Ovary (tissue), 3 donors: ENCODE data around the gene BUD23.

Source experiments
- POLR2A ChIP-seq: fragments of 450-650 bp; IDR thresholded peaks from one replicate; pipeline ENCODE4 v1.6.1; 2017; ENCODE audit warnings: antibody characterized with exemption, mild to moderate bottlenecking, moderate library complexity
- TF ChIP-seq, protein P1 (sequence below), 3 donors: fragments of 450-650 bp in 2 of 3; fragments of 200-600 bp in 1 of 3; IDR thresholded peaks; one replicate each; pipeline versions ENCODE4 v1.5.1 to v1.8.0; 2016 to 2022; ENCODE audit warnings: antibody characterized with exemption in 3 of 3, mild to moderate bottlenecking in 1 of 3
- donor health status: DM: no; HTN: no; CAD: no.

DNA sequence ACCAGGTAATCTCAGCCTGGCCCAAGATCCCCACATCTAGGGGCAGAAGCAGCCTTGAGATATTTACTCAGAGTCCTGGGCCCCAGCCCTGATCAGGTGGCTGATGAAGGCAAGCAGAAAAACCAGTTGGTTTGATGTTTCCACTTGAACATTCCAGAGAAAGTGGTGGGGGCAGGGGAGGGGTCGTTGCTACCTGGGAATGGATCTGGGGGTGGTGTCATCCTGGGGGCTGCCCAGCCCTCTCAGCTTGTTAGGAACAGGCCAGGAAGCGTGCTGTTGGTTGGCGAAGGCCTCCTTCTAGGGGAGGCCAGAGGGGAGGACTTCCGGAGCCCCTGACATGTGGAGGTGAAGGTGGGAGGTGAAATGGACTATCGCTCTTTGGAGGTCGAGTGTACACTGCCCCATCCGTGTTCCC lies 58.9 kb downstream of the BUD23 start:
- TF ChIP-seq, protein P1, sequence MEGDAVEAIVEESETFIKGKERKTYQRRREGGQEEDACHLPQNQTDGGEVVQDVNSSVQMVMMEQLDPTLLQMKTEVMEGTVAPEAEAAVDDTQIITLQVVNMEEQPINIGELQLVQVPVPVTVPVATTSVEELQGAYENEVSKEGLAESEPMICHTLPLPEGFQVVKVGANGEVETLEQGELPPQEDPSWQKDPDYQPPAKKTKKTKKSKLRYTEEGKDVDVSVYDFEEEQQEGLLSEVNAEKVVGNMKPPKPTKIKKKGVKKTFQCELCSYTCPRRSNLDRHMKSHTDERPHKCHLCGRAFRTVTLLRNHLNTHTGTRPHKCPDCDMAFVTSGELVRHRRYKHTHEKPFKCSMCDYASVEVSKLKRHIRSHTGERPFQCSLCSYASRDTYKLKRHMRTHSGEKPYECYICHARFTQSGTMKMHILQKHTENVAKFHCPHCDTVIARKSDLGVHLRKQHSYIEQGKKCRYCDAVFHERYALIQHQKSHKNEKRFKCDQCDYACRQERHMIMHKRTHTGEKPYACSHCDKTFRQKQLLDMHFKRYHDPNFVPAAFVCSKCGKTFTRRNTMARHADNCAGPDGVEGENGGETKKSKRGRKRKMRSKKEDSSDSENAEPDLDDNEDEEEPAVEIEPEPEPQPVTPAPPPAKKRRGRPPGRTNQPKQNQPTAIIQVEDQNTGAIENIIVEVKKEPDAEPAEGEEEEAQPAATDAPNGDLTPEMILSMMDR (IDR thresholded peaks at IDR 0.05): no peak
- TF ChIP-seq POLR2A: no peak
